ENCODE data around the gene SNU13. TPM values are rescaled to one million over a fixed set of nuclear protein-coding genes. Genes with fewer than 3 reads are reported as not detected.
"Not testable (repeated sequence)": the region's sequence is repeated elsewhere in the genome, so short reads cannot be mapped to it uniquely, and the experiment has no call there.

Gene SNU13
- 157 and 165 TPM in 2 replicates for total RNA-seq

DNA sequence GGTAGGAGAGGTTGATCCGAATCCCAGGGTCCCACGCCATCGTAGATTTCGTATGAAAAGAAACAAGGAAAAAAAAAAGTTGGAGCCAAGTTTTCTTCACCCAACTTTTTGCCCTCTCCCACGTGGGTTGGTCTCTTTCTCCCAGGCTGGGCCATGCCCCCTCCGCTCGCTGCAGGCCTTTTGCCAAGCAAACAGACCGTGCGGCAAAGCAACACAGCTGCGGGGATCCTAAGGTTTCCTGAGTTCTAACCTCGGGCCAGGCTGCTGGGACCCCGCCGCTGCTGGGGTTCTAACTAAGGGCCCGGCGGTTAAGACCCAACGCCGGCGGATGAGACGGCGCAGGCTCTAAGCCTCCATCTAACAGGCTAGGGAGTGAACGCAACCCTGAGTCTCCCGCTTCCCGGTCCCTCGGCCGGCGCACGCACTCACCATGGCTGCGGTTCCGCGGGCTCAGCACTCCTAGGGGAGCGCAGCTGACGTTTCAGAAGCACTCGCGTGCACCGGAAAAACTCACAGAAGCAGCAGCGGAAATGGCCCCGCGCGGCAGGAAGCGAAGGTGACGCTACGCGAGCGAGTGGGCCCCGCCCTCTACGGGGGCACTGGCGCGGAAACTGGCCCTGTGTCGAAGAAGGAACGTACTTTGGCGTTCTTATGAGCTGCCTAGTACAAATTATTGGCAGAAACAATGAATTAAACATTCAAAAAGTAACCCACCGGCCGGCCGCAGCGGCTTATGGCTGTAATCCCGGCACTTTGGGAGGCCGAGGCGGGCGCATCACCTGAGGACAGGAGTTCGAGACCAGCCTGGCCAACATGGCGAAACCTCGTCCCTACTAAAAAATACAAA, at the start of gene SNU13:
TSS of gene SNU13 (minus strand) at position 503 of the 847 bp plus-strand sequence. CDS start at position 432, 71 bp downstream.
- DNase-seq (peak; percentile 88), ATAC-seq (ENCODE audit: low read depth) (peak; percentile 94)
- H3K4me3 Mint-ChIP-seq: peak within 1 kb of the TSS; percentile 97
- CTCF ChIA-PET: interaction anchor here (2.4 to 3.6 kb wide), 2 partner anchors 10 to 22 kb away, joined by 8 to 27 read pairs; partner anchors contain the start of gene MEI1
- peaks cover 28% of the 10 kb centered on the region for H3K4me1 Mint-ChIP-seq
- TF ChIP-seq, protein P1, sequence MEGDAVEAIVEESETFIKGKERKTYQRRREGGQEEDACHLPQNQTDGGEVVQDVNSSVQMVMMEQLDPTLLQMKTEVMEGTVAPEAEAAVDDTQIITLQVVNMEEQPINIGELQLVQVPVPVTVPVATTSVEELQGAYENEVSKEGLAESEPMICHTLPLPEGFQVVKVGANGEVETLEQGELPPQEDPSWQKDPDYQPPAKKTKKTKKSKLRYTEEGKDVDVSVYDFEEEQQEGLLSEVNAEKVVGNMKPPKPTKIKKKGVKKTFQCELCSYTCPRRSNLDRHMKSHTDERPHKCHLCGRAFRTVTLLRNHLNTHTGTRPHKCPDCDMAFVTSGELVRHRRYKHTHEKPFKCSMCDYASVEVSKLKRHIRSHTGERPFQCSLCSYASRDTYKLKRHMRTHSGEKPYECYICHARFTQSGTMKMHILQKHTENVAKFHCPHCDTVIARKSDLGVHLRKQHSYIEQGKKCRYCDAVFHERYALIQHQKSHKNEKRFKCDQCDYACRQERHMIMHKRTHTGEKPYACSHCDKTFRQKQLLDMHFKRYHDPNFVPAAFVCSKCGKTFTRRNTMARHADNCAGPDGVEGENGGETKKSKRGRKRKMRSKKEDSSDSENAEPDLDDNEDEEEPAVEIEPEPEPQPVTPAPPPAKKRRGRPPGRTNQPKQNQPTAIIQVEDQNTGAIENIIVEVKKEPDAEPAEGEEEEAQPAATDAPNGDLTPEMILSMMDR (IDR thresholded peaks at IDR 0.05): no peak
- peaks cover 11% of the 10 kb centered on the region for H3K36me3 Mint-ChIP-seq (ENCODE audit: low read depth)
- H3K9me3 Mint-ChIP-seq: no peaks in the 10 kb centered on the region
- intact Hi-C loops (cut with micrococcal nuclease): loop anchor here (1.0 to 5.0 kb wide), 3 partner anchors 22 to 384 kb away; partner anchors contain the start of genes DESI1, NAGA, PHETA2 and XRCC6
- POLR2A ChIA-PET: interaction anchor here (0.5 to 2.9 kb wide), 34 partner anchors 8 to 1735 kb away, joined by 3 to 34 read pairs (median 6); partner anchors contain the start of genes CCDC134, DESI1, MEI1 and NDUFA6
- no peaks in the 10 kb centered on the region for H3K27me3 Mint-ChIP-seq
- H3K27ac Mint-ChIP-seq: peak within 1 kb of the TSS; percentile 96

DNA sequence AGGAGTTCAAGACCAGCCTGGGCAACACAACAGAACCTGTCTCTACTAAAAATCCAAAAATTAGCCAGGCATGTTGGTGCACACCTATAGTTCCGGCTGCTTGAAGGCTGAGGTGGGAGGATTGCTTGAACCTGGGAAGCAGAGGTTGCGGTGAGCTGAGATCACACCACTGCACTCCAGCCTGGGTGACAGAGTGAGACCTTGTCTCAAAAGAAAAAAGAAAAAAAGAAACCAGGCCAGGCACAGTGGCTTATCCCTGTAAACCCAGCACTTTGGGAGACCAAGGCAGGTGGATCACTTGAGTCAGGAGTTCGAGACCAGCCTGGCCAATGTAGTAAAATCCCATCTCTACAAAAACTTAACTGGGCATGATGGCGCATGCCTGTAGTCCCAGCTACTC, 44.6 kb upstream of the SNU13 start:
- H3K36me3 Mint-ChIP-seq (ENCODE audit: low read depth); ATAC-seq (ENCODE audit: low read depth); H3K9me3 Mint-ChIP-seq; CTCF ChIA-PET; intact Hi-C loops (cut with micrococcal nuclease); H3K4me3 Mint-ChIP-seq; H3K27ac Mint-ChIP-seq; H3K4me1 Mint-ChIP-seq; H3K27me3 Mint-ChIP-seq; DNase-seq: not testable (repeated sequence)
- POLR2A ChIA-PET: interaction anchor here (0.7 kb wide), 3 partner anchors 46 to 337 kb away, joined by 5 to 8 read pairs (median 6); no protein-coding TSS in a partner anchor

DNA sequence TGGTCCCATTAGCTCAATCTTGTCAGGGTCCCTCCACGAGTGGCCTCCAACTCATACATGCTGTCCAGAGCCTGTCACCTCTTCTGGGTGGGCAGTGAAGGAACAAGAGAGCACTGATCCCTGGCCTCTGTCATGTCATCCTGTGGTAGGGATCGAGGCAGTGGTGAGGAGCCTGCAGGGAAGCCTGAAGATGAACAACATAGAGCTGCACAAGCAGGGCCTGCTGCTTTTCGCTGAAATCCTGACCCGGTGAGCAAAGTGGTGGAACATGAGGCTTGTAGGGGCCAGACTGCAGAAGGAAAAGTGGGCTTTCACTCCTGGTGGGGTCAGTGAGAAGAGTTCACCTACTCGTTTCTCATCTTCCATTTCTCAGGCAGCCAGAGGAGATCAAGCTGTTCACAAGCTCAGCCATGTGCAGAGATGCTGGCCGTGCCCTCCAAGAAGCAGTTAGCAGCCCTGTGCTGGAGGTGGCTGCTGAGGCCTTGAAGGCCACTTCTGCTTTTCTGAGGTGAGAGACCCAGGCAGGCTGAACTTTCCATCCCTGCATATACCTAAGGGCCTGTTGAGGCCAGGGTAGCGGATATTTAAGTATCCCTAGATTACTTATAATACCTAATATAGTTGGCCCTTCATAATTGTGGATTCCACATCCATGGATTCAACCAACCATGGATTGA, 43.6 kb upstream of the SNU13 start:
- Mint-ChIP-seq H3K36me3 (ENCODE audit: low read depth) (no peaks in the 10 kb centered on the region), H3K4me3 (no peak overlapping the region), H3K4me1 (peaks cover 4% of the 10 kb centered on the region), H3K9me3 (no peaks in the 10 kb centered on the region), H3K27ac (no peak overlapping the region), H3K27me3 (no peaks in the 10 kb centered on the region)
- CTCF ChIA-PET: no interaction called here
- intact Hi-C loops (cut with micrococcal nuclease): no loop called here
- POLR2A ChIA-PET: interaction anchor here (0.6 to 0.7 kb wide), 4 partner anchors 45 to 338 kb away, joined by 3 to 8 read pairs (median 6); no protein-coding TSS in a partner anchor
- DNase-seq: no peak
- ATAC-seq (ENCODE audit: low read depth): peak; percentile 86
- TF ChIP-seq, protein P1 (IDR thresholded peaks at IDR 0.05): no peak

DNA sequence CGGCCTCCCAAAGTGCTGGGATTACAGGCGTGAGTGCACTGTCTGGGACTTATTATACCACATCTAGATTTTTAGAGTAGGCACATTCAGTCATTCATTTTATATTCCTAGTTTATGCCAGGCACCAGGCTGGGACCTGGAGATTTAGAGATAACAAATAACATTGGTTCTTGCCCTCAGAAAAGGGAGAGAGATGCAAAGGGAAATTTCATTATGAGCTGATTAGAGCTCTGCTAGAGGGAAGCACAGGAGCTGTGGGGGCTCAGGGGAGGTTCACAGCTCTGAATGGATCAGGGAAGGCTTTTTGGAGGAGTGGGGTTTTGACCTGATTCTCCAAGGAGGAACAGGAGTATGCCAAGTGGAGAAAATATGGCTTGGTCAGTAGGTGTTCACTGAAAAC, 42.9 kb upstream of the SNU13 start:
- TF ChIP-seq, protein P1 (IDR thresholded peaks at IDR 0.05): no peak
- CTCF ChIA-PET: no interaction called here
- Mint-ChIP-seq H3K27me3 (no peaks in the 10 kb centered on the region), H3K4me3 (no peak overlapping the region), H3K9me3 (no peaks in the 10 kb centered on the region), H3K27ac (no peak overlapping the region), H3K4me1 (peaks cover 4% of the 10 kb centered on the region), H3K36me3 (ENCODE audit: low read depth) (no peaks in the 10 kb centered on the region)
- ATAC-seq (ENCODE audit: low read depth): no peak
- no peak for DNase-seq
- intact Hi-C loops (cut with micrococcal nuclease): no loop called here
- POLR2A ChIA-PET: interaction anchor here (0.6 kb wide), 1 partner anchor 45 kb away, joined by 3 read pairs; no protein-coding TSS in a partner anchor

DNA sequence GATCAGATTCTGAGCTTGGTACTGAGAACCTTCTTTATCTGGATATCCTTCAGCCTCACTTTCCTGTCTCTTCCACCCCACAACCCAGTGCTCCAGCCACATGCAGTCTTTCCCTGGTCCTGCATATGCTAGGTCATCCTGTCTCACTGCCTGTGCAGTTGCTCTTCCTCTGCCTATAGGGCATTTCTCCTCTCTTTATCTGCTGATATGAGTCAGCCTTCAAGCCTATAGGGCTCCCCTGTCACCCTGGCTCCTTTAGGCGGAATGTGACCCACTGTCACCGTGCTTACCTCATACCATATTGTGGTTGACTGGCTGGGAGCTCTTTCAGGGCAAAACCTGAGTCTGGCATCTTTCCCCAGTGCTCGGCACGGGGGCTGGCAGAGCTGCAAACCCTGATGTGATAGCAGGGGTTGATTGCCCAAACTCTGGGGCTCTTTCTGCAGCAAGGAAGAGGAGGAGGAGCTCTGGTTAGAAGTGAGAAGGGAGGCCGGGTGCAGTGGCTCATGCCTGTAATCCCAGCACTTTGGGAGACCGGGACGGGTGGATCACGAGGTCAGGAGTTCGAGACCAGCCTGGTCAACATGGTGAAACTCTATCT, 36.9 kb upstream of the SNU13 start:
- CTCF ChIA-PET: no interaction called here
- Mint-ChIP-seq H3K4me3 (no peak overlapping the region), H3K27ac (no peak overlapping the region), H3K9me3 (no peaks in the 10 kb centered on the region), H3K36me3 (ENCODE audit: low read depth) (no peaks in the 10 kb centered on the region), H3K27me3 (peaks cover 5% of the 10 kb centered on the region), H3K4me1 (no peaks in the 10 kb centered on the region)
- ATAC-seq (ENCODE audit: low read depth): no peak
- POLR2A ChIA-PET: no interaction called here
- intact Hi-C loops (cut with micrococcal nuclease): no loop called here
- TF ChIP-seq, protein P1 (IDR thresholded peaks at IDR 0.05): no peak
- DNase-seq: no peak

All from activated B cell treated with CpG ODN at 0.5 μM for 24 hours (primary cell).